Keratinocyte (primary cell): ENCODE measurements around the gene DDX49. TPM values are rescaled to one million over a fixed set of nuclear protein-coding genes. Genes with fewer than 3 reads are reported as not detected.

Source experiments
- DNase-seq: peaks from one replicate; pipeline ENCODE4 v3.0.0-alpha.2; 2011; ENCODE audit warnings: low read depth, missing footprints, low spot score
- FAIRE-seq: peaks from 2 replicates; lab custom pipeline; 2011; peaks lifted over from hg19 to GRCh38; lab: Jason Lieb, UNC
- H2AFZ ChIP-seq: 2 replicates; pipeline ENCODE4 v1.6.0; 2012; ENCODE audit warnings: low read length, control low read depth, inconsistent platforms; ENCODE audit not compliant: control insufficient read depth
- H3K27ac ChIP-seq: 2 replicates; pipeline ENCODE4 v1.5.1; 2011; ENCODE audit warnings: low read length; ENCODE audit not compliant: control insufficient read depth, insufficient read depth
- H3K27me3 ChIP-seq: 3 replicates; pipeline ENCODE4 v1.6.0; 2011; ENCODE audit warnings: low read length; ENCODE audit not compliant: control insufficient read depth, insufficient read depth; ENCODE audit errors: extremely low read depth
- H3K36me3 ChIP-seq, 2 experiments: 2 replicates in 1 of 2; 3 replicates in 1 of 2; pipeline ENCODE4 v1.5.1; 2011; ENCODE audit warnings: low read length in 2 of 2, mild to moderate bottlenecking in 1 of 2; ENCODE audit not compliant: control insufficient read depth in 2 of 2, insufficient read depth in 2 of 2; ENCODE audit errors: extremely low read depth in 1 of 2
- H3K4me1 ChIP-seq: 3 replicates; pipeline ENCODE4 v1.5.1; 2011; ENCODE audit warnings: low read length; ENCODE audit not compliant: control insufficient read depth, insufficient read depth; ENCODE audit errors: extremely low read depth
- H3K4me2 ChIP-seq: 3 replicates; pipeline ENCODE4 v1.6.0; 2011; ENCODE audit warnings: low read depth, low read length; ENCODE audit not compliant: control insufficient read depth, insufficient read depth; ENCODE audit errors: extremely low read depth
- H3K4me3 ChIP-seq, 3 experiments: fragments of 200-600 bp in 1 of 3; sonication (generic) in 1 of 3; 2 replicates in 2 of 3; 3 replicates in 1 of 3; pipeline ENCODE4 v1.5.1; 2011 to 2016; ENCODE audit warnings: low read length in 3 of 3, mild to moderate bottlenecking in 3 of 3, control low read depth in 2 of 3, inconsistent platforms in 1 of 3, low read depth in 1 of 3, mixed read lengths in 1 of 3, mixed run types in 1 of 3, moderate library complexity in 1 of 3; ENCODE audit not compliant: control insufficient read depth in 2 of 3, insufficient read depth in 2 of 3; ENCODE audit errors: extremely low read depth in 1 of 3
- H3K79me2 ChIP-seq: 2 replicates; pipeline ENCODE4 v1.6.0; 2012; ENCODE audit warnings: low read length; ENCODE audit not compliant: control insufficient read depth, insufficient read depth
- H3K9ac ChIP-seq: 3 replicates; pipeline ENCODE4 v1.6.0; 2011; ENCODE audit warnings: low read length; ENCODE audit not compliant: control insufficient read depth, insufficient read depth; ENCODE audit errors: extremely low read depth
- H3K9me1 ChIP-seq: 3 replicates; pipeline ENCODE4 v1.6.0; 2011; ENCODE audit warnings: low read length; ENCODE audit not compliant: control insufficient read depth, insufficient read depth; ENCODE audit errors: extremely low read depth
- H3K9me3 ChIP-seq: 2 replicates; pipeline ENCODE4 v1.5.1; 2012; ENCODE audit warnings: low read depth, low read length; ENCODE audit not compliant: control insufficient read depth
- H4K20me1 ChIP-seq: 3 replicates; pipeline ENCODE4 v1.6.0; 2011; ENCODE audit warnings: low read length; ENCODE audit not compliant: control insufficient read depth, insufficient read depth; ENCODE audit errors: extremely low read depth
- EZH2 ChIP-seq: IDR thresholded peaks from one replicate; pipeline ENCODE4 v1.6.1; 2012; ENCODE audit warnings: inconsistent platforms, mild to moderate bottlenecking, low read length, moderate library complexity
- dilution Hi-C: fragments of 300-500 bp; cut with MboI; formaldehyde crosslinking; loops from one replicate; pipeline ENCODE4 v1.7.0; 2020; ENCODE audit warnings: low sequenced_read_pairs; ENCODE audit not compliant: extremely low pct_ligation_motif_present
- polyA plus RNA-seq, 5 experiments: library from polyadenylated mRNA; depleted of rRNA in 3 of 5; stranded (reverse) in 3 of 5; stranded (forward) in 1 of 5; unstranded in 1 of 5; fragments of >200 nt; gene quantifications; 1 replicate in 1 of 5; 2 replicates in 3 of 5; 3 replicates in 1 of 5; pipeline versions ENCODE4 v1.2.1 to v1.2.3, GENCODE V29; 2011 to 2012; ENCODE audit warnings: missing spikeins in 2 of 5, low read depth in 1 of 5, low replicate concordance in 1 of 5
- TF ChIP-seq, protein P1 (sequence below), 3 experiments: IDR thresholded peaks in 1 of 3; conservative IDR thresholded peaks in 1 of 3; optimal IDR thresholded peaks in 1 of 3; 2 replicates in 2 of 3; 3 replicates in 1 of 3; pipeline versions ENCODE3 to v1.5.1; 2011; ENCODE audit warnings: low read length in 3 of 3, mild to moderate bottlenecking in 3 of 3, moderate library complexity in 2 of 3, control low read depth in 1 of 3, inconsistent platforms in 1 of 3; ENCODE audit not compliant: insufficient read depth in 2 of 3; ENCODE audit errors: extremely low read depth in 1 of 3

DDX49 gene
- polyA plus RNA-seq, 1 donor (not counting 4 experiments of a cell fraction or from before 2014, with no cell fraction given): 39.2 TPM

- Histone ChIP-seq H3K36me3 (peaks cover 0 to 3% of the 10 kb centered on the region in 2 experiments), H3K4me2 (peak within 1 kb of the TSS; percentile 67), H3K27me3 (peaks cover 35% of the 10 kb centered on the region), H3K9me1 (no peaks in the 10 kb centered on the region), H3K4me3 (peak within 1 kb of the TSS in 1 of 3 experiments; percentile 18), H3K9ac (no peak within 1 kb of the TSS), H3K9me3 (no peaks in the 10 kb centered on the region), H4K20me1 (no peaks in the 10 kb centered on the region), H3K4me1 (no peaks in the 10 kb centered on the region), H3K27ac (no peak within 1 kb of the TSS), H3K79me2 (no peaks in the 10 kb centered on the region), H2AFZ (no peak within 1 kb of the TSS)
- dilution Hi-C loops: no loop called here
- FAIRE-seq: no peak
- no peak for DNase-seq
- TF ChIP-seq, protein P1, sequence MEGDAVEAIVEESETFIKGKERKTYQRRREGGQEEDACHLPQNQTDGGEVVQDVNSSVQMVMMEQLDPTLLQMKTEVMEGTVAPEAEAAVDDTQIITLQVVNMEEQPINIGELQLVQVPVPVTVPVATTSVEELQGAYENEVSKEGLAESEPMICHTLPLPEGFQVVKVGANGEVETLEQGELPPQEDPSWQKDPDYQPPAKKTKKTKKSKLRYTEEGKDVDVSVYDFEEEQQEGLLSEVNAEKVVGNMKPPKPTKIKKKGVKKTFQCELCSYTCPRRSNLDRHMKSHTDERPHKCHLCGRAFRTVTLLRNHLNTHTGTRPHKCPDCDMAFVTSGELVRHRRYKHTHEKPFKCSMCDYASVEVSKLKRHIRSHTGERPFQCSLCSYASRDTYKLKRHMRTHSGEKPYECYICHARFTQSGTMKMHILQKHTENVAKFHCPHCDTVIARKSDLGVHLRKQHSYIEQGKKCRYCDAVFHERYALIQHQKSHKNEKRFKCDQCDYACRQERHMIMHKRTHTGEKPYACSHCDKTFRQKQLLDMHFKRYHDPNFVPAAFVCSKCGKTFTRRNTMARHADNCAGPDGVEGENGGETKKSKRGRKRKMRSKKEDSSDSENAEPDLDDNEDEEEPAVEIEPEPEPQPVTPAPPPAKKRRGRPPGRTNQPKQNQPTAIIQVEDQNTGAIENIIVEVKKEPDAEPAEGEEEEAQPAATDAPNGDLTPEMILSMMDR (optimal IDR thresholded peaks at IDR 0.05 in 1 of 3, IDR thresholded peaks at IDR 0.05 in 1 of 3, conservative IDR thresholded peaks at IDR 0.05 in 1 of 3; ENCODE audit: extremely low read depth in 1 of 3, insufficient read depth in 2 of 3, low read length in 3 of 3): no peak
- no peak for TF ChIP-seq EZH2
These were observed 23.6 kb upstream of the DDX49 start, which contains the start of gene CERS1 for GRCh38 chr19:18895824-18896341. Gene CERS1, minus strand, starts transcription at chr19:18896158. Its CDS starts 86 bp downstream, at chr19:18896072.

DNA sequence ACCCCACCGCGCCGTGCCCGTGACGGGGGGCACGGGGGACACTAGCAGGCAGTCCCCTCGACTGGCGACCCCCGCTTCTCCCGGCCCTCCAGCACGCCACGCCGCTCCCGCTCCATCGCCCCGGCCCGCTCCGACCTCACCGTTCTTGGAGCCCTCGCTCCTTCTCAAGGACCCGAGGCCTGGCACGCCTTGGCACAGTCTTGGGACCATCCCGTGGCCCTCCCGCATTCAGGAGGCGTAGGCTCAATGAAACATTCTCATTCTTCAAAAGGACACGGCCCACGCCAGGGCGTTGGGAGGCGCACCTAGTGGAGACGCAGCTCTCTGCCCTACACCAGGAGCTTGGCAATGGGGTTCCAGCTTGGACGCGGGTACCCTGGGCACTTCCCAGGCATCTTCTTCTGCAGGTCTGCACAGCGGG is 23.1 kb upstream of the DDX49 start:
- FAIRE-seq: no peak
- no peak overlapping the region for H3K27ac ChIP-seq

More for the DNA sequence above, 23.1 kb upstream of the DDX49 start:
- TF ChIP-seq, protein P1 (optimal IDR thresholded peaks at IDR 0.05 in 1 of 3, IDR thresholded peaks at IDR 0.05 in 1 of 3, conservative IDR thresholded peaks at IDR 0.05 in 1 of 3; ENCODE audit: extremely low read depth in 1 of 3, insufficient read depth in 2 of 3, low read length in 3 of 3): no peak
- peak; percentile 89 for TF ChIP-seq EZH2
- Histone ChIP-seq H3K79me2 (no peaks in the 10 kb centered on the region), H3K4me3 (no peak overlapping the region), H3K9me1 (no peaks in the 10 kb centered on the region), H3K36me3 (peaks cover 0 to 6% of the 10 kb centered on the region in 2 experiments), H3K9ac (no peak overlapping the region), H3K27me3 (peaks cover 35% of the 10 kb centered on the region), H4K20me1 (no peaks in the 10 kb centered on the region), H2AFZ (no peak overlapping the region), H3K9me3 (no peaks in the 10 kb centered on the region), H3K4me1 (no peaks in the 10 kb centered on the region), H3K4me2 (peak overlapping the region; percentile 27)
- dilution Hi-C loops: no loop called here
- no peak for DNase-seq
